NCI-H524 (cell line): Measurements from ENCODE around the gene TMEM150B.
A peak's percentile ranks its signal among the peaks of the same experiment; 100 is the strongest.

Experiments
- DNase-seq, 2 experiments: peaks; one replicate each; lab custom pipeline; 2025; lab: John Stamatoyannopoulos, UW

Gene TMEM150B

DNA sequence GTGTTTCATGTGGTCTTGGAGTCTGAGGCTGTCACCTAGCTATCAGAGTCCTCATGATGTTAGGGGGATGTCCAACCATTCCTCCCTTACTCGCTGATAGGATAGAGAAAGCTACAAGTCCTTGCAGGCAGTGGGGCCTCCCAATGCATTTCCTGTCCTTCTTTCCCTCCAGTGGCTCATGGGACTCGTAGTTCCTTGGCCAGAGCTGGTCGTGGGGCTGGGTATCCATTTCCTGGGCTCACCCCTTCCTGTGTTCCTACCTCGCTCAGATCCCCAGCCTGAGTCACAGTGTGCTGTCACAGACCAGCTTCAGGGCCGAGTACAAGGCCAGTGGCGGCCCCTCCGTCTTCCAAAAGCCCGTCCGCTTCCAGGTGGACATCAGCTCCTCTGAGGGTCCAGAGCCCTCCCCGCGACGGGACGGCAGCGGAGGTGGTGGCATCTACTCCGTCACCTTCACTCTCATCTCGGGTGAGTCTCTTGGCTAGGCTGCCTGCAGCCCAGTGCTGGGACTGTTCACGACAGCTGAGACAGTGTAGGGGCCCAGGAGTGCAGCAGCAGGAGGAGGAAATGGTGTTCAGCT, 19.1 kb downstream of the TMEM150B start:
- no peak for DNase-seq

DNA sequence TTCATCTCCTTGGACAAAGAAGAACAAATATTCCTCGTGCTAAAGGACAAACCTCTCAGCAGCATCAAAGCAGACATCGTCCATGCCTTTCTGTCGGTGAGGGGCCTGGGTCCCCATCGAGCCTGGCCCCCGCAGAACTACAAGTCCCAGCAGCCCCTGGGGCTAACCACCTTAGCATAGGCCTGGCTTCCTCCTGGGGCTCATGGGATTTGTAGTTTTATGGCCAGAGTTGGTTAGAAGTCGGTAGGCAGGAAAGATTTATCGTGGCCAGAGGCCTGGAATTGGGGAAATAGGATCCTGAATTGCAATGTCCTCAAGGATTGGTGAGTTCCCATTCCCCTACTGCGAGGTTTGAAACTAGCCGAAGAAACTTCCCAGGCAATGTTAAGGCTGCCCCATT, 19.6 kb downstream of the TMEM150B start:
- peak in 1 of 2 experiments; percentile 44 for DNase-seq

DNA sequence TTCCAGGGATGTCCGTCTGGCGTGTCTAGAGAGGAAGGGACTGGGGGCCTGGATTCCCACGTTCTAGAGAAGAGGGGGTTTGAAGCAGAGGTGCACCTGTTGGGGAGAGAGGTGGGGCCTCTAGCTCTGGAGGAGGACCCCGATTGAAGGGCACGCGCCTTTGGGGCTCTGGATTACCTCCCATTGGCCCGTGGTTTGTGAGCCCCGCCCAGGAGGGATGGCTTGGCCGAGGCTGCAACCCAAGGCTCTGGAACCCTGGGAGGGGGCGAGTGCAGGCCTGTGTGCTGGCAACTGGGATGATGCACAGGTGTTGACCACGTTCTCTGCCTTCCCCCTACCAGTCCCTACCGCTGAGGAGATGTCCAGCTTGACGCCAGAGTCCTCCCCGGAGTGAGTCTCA, 20.2 kb downstream of the TMEM150B start:
- no peak for DNase-seq

DNA sequence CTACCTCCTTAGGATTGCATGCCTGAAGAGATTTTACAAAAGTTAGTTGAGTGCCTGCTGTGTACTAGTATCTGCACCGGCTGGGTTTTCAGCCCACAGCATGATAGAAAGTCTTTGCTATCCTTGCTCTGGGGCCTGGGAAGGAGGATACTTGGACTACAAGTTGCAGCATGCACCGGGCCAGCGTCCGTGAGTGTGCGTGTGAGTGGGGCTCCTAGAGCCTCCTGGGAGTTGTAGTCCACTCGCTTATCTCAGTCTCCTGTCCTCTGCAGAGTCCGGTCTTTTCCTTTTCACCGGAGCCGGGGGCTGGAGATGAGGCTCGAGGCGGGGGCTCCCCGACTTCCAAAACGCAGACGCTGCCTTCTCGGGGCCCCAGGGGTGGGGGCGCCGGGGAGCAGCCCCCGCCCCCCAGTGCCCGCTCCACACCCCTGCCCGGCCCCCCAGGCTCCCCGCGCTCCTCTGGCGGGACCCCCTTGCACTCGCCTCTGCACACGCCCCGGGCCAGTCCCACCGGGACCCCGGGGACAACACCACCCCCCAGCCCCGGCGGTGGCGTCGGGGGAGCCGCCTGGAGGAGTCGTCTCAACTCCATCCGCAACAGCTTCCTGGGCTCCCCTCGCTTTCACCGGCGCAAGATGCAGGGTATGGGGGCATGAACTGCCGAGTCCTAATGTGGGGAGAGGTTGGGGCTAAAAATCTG, 20.7 kb downstream of the TMEM150B start:
- peak in 1 of 2 experiments; percentile 67 for DNase-seq

DNA sequence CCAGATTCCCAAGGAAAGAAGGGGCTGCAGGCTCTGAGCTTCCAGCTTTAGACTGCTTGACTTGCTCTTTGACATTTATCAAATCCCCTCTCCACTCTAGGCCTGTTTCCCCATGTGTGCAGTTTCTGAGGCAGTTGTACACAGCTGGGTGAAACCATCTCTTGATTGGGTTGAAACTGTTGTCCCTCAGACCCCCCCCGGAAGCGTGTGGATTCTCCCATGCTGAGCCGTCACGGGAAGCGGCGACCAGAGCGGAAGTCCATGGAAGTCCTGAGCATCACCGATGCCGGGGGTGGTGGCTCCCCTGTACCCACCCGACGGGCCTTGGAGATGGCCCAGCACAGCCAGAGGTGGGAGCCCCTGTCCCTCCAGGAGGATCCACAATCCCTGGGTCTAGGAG, 21.7 kb downstream of the TMEM150B start:
- no peak for DNase-seq

DNA sequence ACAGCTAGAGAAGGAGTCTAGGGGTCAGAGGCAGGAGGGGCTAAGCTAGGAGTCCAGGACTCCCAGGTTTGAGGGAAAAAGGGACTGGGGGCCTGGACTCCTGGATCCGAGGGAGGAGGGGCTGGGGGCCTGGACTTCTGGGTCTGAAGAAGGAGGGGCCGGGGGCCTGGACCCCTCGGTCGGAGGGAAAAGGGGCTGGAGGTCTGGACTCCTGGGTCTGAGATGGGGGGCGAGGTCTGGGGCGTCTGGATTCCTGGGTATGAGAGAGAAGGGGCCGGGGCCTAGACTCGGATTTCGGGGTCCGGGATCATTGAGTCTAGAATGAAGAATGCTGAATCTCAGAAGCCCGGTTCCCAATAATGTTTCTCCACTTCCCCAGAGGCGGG, 22.8 kb downstream of the TMEM150B start:
- no peak for DNase-seq

DNA sequence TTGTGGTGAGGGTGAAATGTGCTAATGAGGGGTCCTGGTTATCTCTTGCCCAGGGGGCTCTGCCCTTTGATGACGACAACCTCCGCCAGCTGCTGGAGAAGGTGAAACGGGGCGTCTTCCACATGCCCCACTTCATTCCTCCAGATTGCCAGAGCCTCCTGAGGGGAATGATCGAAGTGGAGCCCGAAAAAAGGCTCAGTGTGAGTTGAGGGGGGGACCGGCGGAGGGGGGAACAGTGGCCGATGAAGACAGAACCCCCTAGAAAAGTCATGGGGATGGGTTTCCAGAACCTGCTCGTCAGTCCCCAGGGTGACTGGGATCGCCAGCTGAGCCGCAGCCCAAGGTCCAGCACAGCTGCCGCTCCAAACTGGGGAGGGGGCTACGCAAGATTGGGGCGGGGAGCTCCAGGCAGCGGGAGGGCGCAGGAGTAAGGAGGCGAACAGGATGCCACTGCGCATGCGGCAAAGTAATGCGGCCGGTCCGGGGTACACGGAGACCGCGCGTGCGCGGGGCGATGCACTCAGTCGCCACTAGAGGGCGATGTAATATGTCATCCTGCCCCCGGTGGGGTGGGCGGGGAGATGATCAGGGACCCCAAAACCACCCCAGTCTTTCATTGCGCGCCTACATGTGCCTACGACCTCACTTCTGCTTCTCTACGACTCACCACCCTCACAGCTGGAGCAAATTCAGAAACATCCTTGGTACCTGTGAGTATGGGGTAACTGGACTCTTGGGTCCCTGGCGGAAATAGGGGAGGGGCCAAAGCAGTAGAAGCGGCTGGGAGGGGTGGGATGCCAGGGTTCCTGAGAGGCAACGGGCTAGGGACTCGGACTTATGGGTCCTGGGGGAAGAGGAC, 23.5 kb downstream of the TMEM150B start:
- no peak for DNase-seq

DNA sequence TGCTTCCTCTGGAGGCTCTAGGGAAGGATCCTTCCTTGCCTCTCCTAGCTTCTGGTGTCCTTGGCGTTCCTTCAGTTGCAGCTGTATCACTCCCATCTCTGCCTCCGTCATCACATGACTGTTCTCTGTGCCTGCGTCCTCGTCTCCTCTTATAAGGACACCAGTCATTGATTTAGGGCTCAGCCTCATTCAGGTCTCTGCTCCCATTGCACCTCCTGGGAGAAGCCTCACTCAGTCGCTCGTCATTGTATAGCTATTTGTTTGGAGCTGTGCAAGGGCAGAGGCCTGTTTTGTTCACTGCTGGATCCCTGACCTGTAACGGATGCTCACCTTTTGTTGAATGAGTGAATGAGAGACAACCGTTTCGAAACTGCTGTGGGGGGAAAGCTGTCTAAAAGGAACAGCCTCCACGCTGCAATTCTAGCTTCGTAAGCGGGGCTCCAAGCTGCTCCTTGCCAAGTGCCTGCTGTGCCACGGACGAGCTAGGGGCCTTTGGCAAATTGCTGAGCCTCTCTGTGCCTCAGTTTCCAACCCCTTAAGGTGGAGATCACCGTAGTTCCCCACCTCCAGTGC, 24.2 kb downstream of the TMEM150B start:
- no peak for DNase-seq

DNA sequence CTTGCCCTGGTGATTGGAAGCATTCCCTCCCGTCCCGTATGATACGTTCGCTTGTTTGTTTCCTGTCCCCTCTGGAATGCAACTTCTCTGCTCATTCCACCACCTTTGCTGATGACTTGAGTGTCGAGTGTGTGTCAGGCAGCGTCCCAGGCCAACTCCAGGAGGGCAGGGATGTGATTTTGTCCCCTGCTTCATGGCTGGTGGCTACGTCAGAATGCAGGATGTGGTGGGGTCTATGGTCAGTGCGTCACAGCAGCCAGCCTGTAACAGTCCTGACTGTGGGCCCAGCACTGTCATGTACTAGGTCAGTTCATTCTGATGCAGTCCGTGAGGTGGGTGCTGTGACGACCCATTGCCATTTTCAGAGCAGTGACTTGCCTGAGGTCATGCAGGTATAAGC, 25.1 kb downstream of the TMEM150B start:
- no peak for DNase-seq

DNA sequence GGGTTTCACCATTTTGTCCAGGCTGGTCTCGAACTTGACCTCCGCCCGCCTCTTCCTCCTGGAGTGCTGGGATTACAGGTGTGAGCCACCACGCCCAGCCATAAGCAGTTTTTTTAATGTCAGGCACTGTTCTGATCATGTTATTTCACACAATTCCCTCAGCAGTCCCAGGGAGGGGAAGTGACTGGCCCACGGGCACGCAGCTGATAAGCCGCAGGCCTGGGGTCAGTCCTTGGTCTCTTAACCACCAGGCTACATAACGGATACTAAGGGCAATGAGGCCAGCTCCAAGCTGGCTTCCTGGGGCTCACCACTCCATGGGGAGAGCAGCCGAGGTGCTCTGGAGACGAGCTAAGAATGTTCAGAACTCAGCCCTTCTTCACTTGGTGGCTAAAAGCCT, 27.9 kb downstream of the TMEM150B start:
- no peak for DNase-seq

DNA sequence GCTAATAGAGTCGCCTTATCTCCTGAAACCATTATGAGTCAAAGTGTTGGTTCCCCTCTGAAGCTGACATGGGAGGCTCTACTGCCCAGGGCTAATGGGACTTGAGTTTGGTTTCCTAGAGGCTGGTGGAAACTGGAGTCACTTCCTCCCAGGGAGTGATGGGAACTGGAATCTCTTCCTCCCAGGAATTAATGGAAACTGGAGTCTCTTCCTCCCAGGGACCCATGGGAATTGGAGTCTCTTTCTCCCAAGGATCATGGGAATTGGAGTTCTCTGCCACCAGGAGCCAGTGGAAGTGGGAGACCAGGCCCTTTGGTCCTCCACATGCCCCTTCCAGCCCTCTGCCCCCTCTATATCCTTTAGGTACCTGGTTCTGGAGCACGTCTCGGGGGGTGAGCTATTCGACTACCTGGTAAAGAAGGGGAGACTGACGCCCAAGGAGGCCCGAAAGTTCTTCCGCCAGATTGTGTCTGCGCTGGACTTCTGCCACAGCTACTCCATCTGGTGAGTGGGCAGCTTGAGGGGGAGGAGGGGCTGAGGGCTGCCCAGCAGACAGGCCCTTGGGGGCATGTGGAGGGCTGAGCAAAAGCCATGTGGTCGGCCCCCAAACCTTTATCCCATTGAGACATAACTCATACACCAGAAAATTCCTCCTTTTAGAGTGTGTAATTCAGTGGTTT, 35.9 kb downstream of the TMEM150B start:
- peak; percentile 15 to 60 for DNase-seq

DNA sequence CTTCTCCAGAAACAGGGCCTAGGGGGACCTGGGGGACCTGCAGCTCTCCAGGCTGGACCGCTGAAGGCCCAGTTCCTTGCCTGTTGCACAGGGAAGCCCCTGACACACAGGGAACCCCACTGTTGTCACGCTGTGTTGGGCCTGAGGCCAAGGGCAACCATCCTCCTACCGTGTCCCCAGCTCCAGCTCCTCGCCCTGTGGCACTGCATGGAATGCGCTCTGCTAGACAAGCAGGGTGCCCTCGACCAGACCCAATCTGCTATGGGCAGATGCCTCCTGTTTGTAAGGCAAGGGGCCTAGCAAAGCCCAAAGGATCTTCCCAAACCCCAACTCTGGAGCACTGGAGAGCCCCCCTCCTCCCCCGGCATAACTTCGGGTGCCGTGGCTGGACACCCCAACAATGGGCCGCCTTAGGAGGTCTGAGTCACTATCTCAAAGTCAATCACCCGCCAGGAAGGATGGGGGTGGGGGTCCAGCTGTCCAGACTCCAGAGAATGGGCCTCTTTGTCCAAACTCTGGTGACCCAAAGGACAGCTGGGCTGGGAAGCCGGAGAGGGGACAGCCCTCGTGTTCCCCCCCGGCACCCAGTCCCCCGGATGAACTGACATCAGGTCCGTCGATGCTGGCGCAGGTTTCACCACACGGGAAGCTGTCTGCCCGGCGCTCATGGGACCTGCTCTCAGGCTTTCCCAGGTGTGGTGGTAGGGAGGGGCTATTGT, 37.6 kb downstream of the TMEM150B start:
- no peak for DNase-seq

DNA sequence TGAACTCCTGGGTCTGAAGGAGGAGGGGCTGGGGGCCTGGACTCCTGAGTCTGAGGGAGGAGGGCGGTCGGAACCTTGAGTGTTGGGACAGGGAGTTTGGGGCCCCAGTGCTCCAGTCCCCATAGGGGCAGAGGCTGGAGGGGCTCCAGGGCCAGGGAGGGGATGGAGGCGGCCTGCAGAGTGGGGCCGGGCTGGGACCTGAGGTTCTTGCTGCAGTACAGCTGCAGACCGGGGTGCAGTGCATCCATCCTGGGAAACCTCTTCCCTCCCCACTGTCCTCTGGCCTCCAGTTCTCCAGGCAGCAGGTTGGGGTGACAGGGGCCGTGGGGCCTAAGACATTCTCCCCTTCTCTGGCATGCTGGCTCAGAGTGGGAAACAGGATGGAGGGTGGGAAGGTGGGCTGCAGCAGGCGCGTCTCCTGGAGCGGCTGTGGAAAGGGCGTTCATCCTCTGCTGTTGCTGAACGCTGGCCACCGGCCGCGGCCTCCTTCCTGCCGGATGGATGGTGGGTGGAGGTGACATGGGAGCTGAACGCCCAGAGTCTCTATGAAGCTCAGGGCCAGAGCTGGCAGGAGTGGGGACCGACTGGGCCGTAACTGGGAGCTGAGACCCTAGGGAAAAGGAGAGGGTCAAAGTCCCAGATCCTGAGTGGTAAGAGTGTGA, 39.8 kb downstream of the TMEM150B start:
- no peak for DNase-seq

DNA sequence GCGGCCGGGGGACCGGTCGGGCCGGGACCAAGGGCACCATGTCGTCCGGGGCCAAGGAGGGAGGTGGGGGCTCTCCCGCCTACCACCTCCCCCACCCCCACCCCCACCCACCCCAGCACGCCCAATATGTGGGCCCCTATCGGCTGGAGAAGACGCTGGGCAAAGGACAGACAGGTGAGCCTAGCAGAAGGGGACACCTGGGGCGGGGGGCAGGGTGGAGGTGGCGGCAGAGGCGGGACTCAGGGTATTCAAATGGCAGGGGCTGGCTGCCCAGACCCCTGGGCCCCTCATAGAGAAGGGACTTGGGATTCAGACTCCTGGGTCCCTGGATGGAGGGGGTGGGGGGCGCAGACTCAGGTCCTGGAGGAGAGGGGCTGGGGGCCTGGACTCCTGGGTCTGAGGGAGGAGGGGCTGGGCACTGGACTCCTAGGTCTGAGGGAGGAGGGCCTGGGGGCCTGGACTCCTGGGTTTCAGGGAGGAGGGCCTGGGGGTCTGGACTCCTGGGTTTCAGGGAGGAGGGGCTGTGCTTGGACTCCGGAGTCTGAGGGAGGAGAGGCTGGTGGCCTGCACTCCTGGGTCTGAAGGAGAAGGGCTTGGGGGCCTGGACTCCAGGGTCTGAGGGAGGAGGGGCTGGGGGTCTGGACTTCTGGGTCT, 40.6 kb downstream of the TMEM150B start:
- DNase-seq, result no peak

DNA sequence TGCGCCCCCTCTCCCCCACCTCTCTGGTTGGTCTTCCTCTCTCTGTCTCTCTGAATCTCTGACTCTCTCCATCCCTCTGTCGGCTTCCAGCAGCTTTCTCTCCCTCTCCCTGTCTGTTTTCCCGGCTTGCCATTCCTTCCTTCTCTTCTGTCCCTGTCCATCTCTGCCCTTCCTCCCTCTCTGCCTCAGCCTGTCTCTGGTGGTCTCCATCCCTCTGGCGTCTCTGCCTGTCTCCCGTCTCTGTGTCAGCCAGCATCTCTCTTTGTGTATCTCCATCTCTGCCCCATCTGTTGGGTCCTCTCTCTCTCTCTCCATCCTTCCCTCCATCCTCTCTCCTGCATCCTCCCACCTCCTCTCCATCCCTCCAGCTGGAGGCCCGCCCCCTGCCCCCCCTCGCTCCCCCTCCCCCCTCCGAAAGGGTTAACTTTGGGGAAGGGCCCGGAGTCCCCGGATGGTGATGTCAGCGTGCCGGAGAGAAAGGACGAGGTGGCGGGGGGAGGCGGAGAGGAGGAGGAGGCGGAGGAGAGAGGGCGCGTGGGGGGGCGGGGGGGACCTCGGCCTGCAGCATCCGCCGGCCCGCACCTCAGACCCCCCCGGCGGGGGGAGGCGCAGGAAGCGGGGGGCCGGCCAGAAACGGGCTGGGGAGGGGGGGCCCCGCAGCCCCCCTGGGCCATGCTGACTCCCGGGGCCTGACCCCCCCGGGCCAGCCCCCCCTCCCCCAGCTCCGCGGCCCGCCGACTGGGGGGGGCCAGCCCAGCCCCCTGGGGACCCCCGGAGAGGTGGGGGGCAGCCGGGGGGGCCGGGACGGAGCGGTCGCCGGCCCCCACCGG, 41.4 kb downstream of the TMEM150B start, which contains the start of gene BRSK1:
Gene BRSK1 (plus strand): TSS at position 450 of the 830 bp plus-strand sequence. CDS start 446 bp downstream, outside the sequence.
- peak; percentile 73 to 83 for DNase-seq

DNA sequence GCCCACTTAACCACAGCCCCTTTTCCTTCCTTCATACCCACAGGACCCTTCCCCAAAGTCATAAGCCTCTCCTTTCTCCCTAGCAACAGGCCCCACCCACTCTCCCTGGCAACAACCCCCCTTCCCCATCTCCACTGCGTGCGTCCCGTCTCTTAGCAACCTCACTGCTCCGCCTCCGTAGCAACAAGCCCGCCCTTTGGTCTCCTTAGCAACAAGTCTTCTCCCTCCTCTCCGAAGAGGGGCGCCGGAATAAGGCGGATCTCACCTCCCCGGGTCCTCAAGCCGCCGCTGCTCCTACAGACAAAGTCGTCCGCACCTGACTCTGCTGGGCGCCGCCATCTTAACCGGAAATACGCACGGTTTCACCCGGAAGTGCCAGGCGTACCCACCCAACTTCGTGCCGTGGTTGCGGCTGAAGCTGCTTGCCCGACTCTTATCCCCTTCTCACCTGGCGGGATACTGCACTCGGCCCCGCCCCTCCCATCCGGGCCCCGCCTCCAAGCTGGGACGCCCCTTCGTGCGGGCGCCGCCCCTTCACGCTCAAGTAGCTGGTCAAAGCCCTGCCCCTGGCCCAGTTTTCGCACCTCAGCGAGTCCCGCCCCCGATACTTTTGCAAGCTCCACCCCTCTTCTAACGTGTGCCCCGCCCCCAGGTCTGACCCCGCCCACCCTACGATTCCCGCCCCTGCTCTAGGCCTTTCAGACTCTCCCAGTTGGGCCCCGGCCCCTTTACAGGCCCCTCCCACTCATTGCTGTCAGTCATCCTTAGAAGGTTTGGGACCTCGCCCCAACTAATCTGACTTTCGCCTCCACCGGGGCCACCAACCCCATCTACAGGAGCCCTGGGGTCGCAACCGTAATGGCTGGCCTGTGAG, 45.1 kb downstream of the TMEM150B start, which contains the start of gene HSPBP1:
Gene HSPBP1 (minus strand): TSS at position 341 of the 874 bp plus-strand sequence. CDS start 502 bp downstream, outside the sequence.
- DNase-seq, result peak; percentile 97 to 98

DNA sequence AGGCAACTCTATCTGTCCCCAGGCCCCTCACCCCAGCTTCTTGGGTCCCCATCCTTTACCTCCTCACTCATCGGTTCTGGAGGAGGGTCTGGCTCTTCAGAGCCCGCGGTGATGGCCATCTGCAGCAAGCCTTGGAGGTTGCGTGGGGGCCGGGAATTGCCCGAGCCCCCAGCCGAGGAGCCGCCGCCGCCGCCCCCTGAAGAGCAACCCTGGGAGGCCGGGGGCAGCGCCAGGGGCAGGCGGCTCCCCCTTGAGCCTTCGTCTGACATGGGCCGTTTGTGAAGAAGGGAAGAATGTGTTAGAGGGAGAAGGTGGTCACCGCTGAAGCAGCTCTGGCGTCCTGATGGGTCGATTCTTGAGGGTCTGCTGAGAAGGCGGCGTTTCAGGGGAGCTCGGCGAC, 45.8 kb downstream of the TMEM150B start:
- DNase-seq, result no peak
